HEK293 (cell line): Measurements from ENCODE around the gene PARD3.

Source experiments
- GLIS2 ChIP-seq: fragments of 450-650 bp; formaldehyde crosslinking; IDR thresholded peaks from 2 replicates; pipeline ENCODE4 v1.5.1; 2016; ENCODE audit warnings: missing biosample characterization, missing genetic modification characterization
- KLF1 ChIP-seq: fragments of 450-650 bp; formaldehyde crosslinking; IDR thresholded peaks from 2 replicates; pipeline ENCODE4 v1.5.1; 2016; ENCODE audit warnings: missing biosample characterization, missing genetic modification characterization
- KLF17 ChIP-seq: fragments of 450-650 bp; formaldehyde crosslinking; IDR thresholded peaks from 2 replicates; pipeline ENCODE4 v1.5.1; 2016; ENCODE audit warnings: missing biosample characterization, missing genetic modification characterization
- MYNN ChIP-seq: fragments of 450-650 bp; formaldehyde crosslinking; IDR thresholded peaks from 2 replicates; pipeline ENCODE4 v1.5.1; 2016; ENCODE audit warnings: missing biosample characterization, missing genetic modification characterization, borderline replicate concordance
- PATZ1 ChIP-seq: fragments of 450-650 bp; formaldehyde crosslinking; IDR thresholded peaks from 2 replicates; pipeline ENCODE4 v1.5.1; 2016; ENCODE audit warnings: missing biosample characterization, missing genetic modification characterization
- RBAK ChIP-seq: fragments of 450-650 bp; formaldehyde crosslinking; IDR thresholded peaks from 2 replicates; pipeline ENCODE4 v1.5.1; 2016; ENCODE audit warnings: missing biosample characterization, missing genetic modification characterization
- SCRT1 ChIP-seq: fragments of 450-650 bp; formaldehyde crosslinking; IDR thresholded peaks from 2 replicates; pipeline ENCODE4 v1.5.1; 2016; ENCODE audit warnings: missing biosample characterization, missing genetic modification characterization, borderline replicate concordance
- SETDB1 ChIP-seq: IDR thresholded peaks from one replicate; pipeline ENCODE4 v1.6.1; 2017; ENCODE audit warnings: mild to moderate bottlenecking, low read length, moderate library complexity, mixed read lengths; ENCODE audit not compliant: insufficient read length
- ZBTB10 ChIP-seq: fragments of 450-650 bp; formaldehyde crosslinking; IDR thresholded peaks from 2 replicates; pipeline ENCODE4 v1.5.1; 2016; ENCODE audit warnings: missing biosample characterization, missing genetic modification characterization
- ZBTB44 ChIP-seq: fragments of 450-650 bp; IDR thresholded peaks from 2 replicates; pipeline ENCODE4 v1.5.1; 2018; ENCODE audit warnings: missing biosample characterization, mild to moderate bottlenecking, missing genetic modification characterization
- ZBTB8A ChIP-seq: fragments of 450-650 bp; formaldehyde crosslinking; IDR thresholded peaks from 2 replicates; pipeline ENCODE4 v1.5.1; 2016; ENCODE audit warnings: missing biosample characterization, missing genetic modification characterization
- ZNF26 ChIP-seq: fragments of 450-650 bp; formaldehyde crosslinking; IDR thresholded peaks from 2 replicates; pipeline ENCODE4 v1.5.1; 2016; ENCODE audit warnings: missing biosample characterization, missing genetic modification characterization
- ZNF280C ChIP-seq: fragments of 450-650 bp; formaldehyde crosslinking; IDR thresholded peaks from 2 replicates; pipeline ENCODE4 v1.5.1; 2016; ENCODE audit warnings: missing biosample characterization, missing genetic modification characterization
- ZNF302 ChIP-seq: fragments of 450-650 bp; formaldehyde crosslinking; IDR thresholded peaks from 2 replicates; pipeline ENCODE4 v1.5.1; 2016; ENCODE audit warnings: missing biosample characterization, missing genetic modification characterization, low read depth
- ZNF362 ChIP-seq: fragments of 450-650 bp; formaldehyde crosslinking; IDR thresholded peaks from 2 replicates; pipeline ENCODE4 v1.5.1; 2016; ENCODE audit warnings: missing biosample characterization, missing genetic modification characterization
- ZNF366 ChIP-seq: fragments of 450-650 bp; formaldehyde crosslinking; conservative IDR thresholded peaks from 2 replicates; pipeline ENCODE4 v1.5.1; 2016; ENCODE audit warnings: missing biosample characterization, missing genetic modification characterization
- ZNF488 ChIP-seq: fragments of 450-650 bp; formaldehyde crosslinking; IDR thresholded peaks from 2 replicates; pipeline ENCODE4 v1.5.1; 2016; ENCODE audit warnings: missing biosample characterization, missing genetic modification characterization
- ZNF513 ChIP-seq: fragments of 450-650 bp; IDR thresholded peaks from 2 replicates; pipeline ENCODE4 v1.5.1; 2018; ENCODE audit warnings: missing biosample characterization, missing genetic modification characterization
- ZNF623 ChIP-seq: fragments of 450-650 bp; formaldehyde crosslinking; IDR thresholded peaks from 2 replicates; pipeline ENCODE4 v1.5.1; 2016; ENCODE audit warnings: missing biosample characterization, missing genetic modification characterization
- ZNF639 ChIP-seq: fragments of 450-650 bp; formaldehyde crosslinking; IDR thresholded peaks from 2 replicates; pipeline ENCODE4 v1.5.1; 2016; ENCODE audit warnings: missing biosample characterization, missing genetic modification characterization
- ZSCAN30 ChIP-seq: fragments of 450-650 bp; IDR thresholded peaks from 2 replicates; pipeline ENCODE4 v1.5.1; 2018; ENCODE audit warnings: missing biosample characterization, mild to moderate bottlenecking, missing genetic modification characterization, moderate library complexity

Gene PARD3

GRCh38 chr10:34599026-34599795, 215.9 kb downstream of the PARD3 start (continued):
- TF ChIP-seq GLIS2 (tag by site-specific recombination) = no peak
- TF ChIP-seq ZBTB44 (tag by site-specific recombination) = no peak
- no peak for TF ChIP-seq RBAK (tag by site-specific recombination)
- TF ChIP-seq ZNF639 = no peak
- no peak for TF ChIP-seq ZBTB8A (tag by site-specific recombination)
- TF ChIP-seq ZNF488 = no peak
- TF ChIP-seq ZNF362 (tag by site-specific recombination) = no peak
- TF ChIP-seq KLF17 (tag by site-specific recombination) = no peak
- TF ChIP-seq PATZ1 = 0 out of 2 replicates have a peak, but pooled peaks have one; percentile 23
- 0 out of 2 replicates have a peak, but pooled peaks have one; percentile 23 for TF ChIP-seq ZNF366
- no peak for TF ChIP-seq ZNF623 (tag by site-specific recombination)
- TF ChIP-seq SCRT1 (tag by site-specific recombination) = no peak
- TF ChIP-seq ZNF302 (tag by site-specific recombination) = no peak
- no peak for TF ChIP-seq ZNF26
- no peak for TF ChIP-seq KLF1
- TF ChIP-seq ZBTB10 (tag by site-specific recombination) = no peak
- no peak for TF ChIP-seq ZSCAN30 (tag by site-specific recombination)
- TF ChIP-seq MYNN (tag by site-specific recombination) = no peak
- no peak for TF ChIP-seq ZNF280C (tag by site-specific recombination)
- no peak for TF ChIP-seq ZNF513
- no peak for TF ChIP-seq SETDB1
